ENCODE results near the gene GPC5. TPM values are rescaled to one million over a fixed set of nuclear protein-coding genes. Genes with fewer than 3 reads are reported as not detected.

GPC5 gene
- total and polyA plus RNA-seq, 2 of the 8 experiments (the other 6 are each of a cell fraction or from before 2014, with no cell fraction given) = 0.20 to 0.39 TPM

DNA sequence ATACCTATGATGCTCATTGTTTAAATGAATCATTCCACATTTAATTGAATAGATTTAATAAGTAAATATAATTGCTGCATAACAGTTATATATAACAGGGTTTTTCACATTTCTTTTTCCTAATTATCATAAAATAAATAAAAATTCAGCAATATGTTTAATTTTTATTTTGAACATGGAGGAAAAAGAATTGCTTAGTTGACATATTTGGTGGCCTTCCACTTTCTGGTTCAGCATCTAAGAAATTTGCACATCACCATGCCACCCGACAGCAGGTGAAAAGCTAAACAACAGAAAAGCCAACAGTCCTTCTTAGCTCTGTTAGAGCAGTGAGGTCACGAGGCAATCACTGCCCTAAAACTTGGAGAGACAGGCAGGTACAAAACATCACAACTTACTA is 790.2 kb downstream of the GPC5 start:
- no peaks in the 10 kb centered on the region for H3K27me3 ChIP-seq (replicated peaks in 1 of 4; ENCODE audit: control insufficient read depth in 3 of 4, extremely low read depth in 1 of 4, insufficient read depth in 3 of 4, low read length in 3 of 4)
- no peak overlapping the region for H2AK5ac ChIP-seq (ENCODE audit: low read depth, low read length)
- H3K4me3 ChIP-seq (ENCODE audit: extremely low read depth in 1 of 4, insufficient read depth in 2 of 4, low read depth in 3 of 4, low read length in 4 of 4) = no peak overlapping the region
- no peak overlapping the region for H3K27ac ChIP-seq (ENCODE audit: low read depth, low read length)
- no peak overlapping the region for H2BK120ac ChIP-seq (replicated peaks; ENCODE audit: low read depth, low read length)
- H2BK5ac ChIP-seq (ENCODE audit: low read depth, low read length) = no peak overlapping the region
- no peaks in the 10 kb centered on the region for H3K79me2 ChIP-seq (ENCODE audit: control insufficient read depth in 1 of 2, insufficient read depth in 2 of 2, low read length in 2 of 2)
- H2AFZ ChIP-seq (ENCODE audit: low read length) = no peak overlapping the region
- ChIA-PET POLR2A (ENCODE audit: partially characterized antibody) (no interaction called here), CTCF (ENCODE audit: partially characterized antibody) (interaction anchor here (1.0 to 2.2 kb wide), 4 partner anchors 8 to 166 kb away, joined by 3 to 9 read pairs (median 5); no protein-coding TSS in a partner anchor)
- H2BK12ac ChIP-seq (ENCODE audit: low read depth, low read length) = no peak overlapping the region
- H3K23me2 ChIP-seq (ENCODE audit: low read depth, low read length) = no peaks in the 10 kb centered on the region
- H4K20me1 ChIP-seq (replicated peaks in 1 of 2; ENCODE audit: control insufficient read depth in 1 of 2, insufficient read depth in 2 of 2, low read length in 2 of 2) = no peaks in the 10 kb centered on the region
- no peak for DNase-seq (ENCODE audit: low read depth in 1 of 2, low spot score in 2 of 2)
- no peak overlapping the region for H3K14ac ChIP-seq (ENCODE audit: insufficient read length)
- H4K5ac ChIP-seq (ENCODE audit: insufficient read length, low read depth, low read length) = no peak overlapping the region
- H3K36me3 ChIP-seq (ENCODE audit: control insufficient read depth in 2 of 4, insufficient read depth in 4 of 4, low read length in 3 of 4) = no peaks in the 10 kb centered on the region
- H3K4me1 ChIP-seq (replicated peaks in 1 of 4; ENCODE audit: control insufficient read depth in 3 of 4, insufficient read depth in 4 of 4, low read length in 3 of 4) = no peaks in the 10 kb centered on the region
- H3K56ac ChIP-seq (replicated peaks; ENCODE audit: insufficient read length, low read depth, low read length) = no peak overlapping the region
- H3K4ac ChIP-seq (replicated peaks; ENCODE audit: insufficient read length, low read depth, low read length) = no peak overlapping the region
- TF ChIP-seq SP1 (IDR thresholded peaks at IDR 0.05; ENCODE audit: low read depth, low read length) (no peak), MAFK (IDR thresholded peaks at IDR 0.05; ENCODE audit: low read depth, low read length) (peak; percentile 16; the same call in 1 of the 2 replicates)
- H4K91ac ChIP-seq (replicated peaks; ENCODE audit: insufficient read length, low read length) = no peak overlapping the region
- no peak overlapping the region for H3K23ac ChIP-seq (ENCODE audit: insufficient read length)
- 94% methylated on average over 2 of the region's 2 CpGs; no CpG with 5 or more reads in 1 of the 2 experiments for WGBS, 2 experiments (ENCODE audit: extremely low coverage in 1 of 2, insufficient coverage in 1 of 2, insufficient read length in 1 of 2, insufficient replicate concordance in 2 of 2, low coverage in 1 of 2, low lambda C conversion rate in 2 of 2, missing lambda C conversion rate in 1 of 2)
- no peak overlapping the region for H2BK15ac ChIP-seq (ENCODE audit: low read length)
- H3K18ac ChIP-seq (ENCODE audit: extremely low read depth, low read length) = no peak overlapping the region
- H3K4me2 ChIP-seq (ENCODE audit: insufficient read depth in 1 of 2, low read depth in 2 of 2, low read length in 2 of 2) = no peak overlapping the region
- peaks cover 0 to 3% of the 10 kb centered on the region in 2 experiments; a peak in 1 of 4 replicates for H3K9me3 ChIP-seq (ENCODE audit: insufficient read depth in 2 of 2, low read depth in 1 of 2, low read length in 1 of 2)
- H2BK20ac ChIP-seq (ENCODE audit: low read length) = no peak overlapping the region
- no peaks in the 10 kb centered on the region for H3K79me1 ChIP-seq (ENCODE audit: low read depth, low read length)
- no peak overlapping the region for H3K9ac ChIP-seq (replicated peaks in 1 of 4; ENCODE audit: extremely low read depth in 1 of 4, low read depth in 3 of 4, low read length in 3 of 4)
- no peak for FAIRE-seq
- no peak overlapping the region for H4K8ac ChIP-seq (ENCODE audit: extremely low read depth, insufficient read depth, low read length)

Data from H1 (cell line).